Neural progenitor cell (in vitro differentiated cells): Measurements from ENCODE around the gene PEX10. TPM values are rescaled to one million over a fixed set of nuclear protein-coding genes. Genes with fewer than 3 reads are reported as not detected.

Source experiments
- DNase-seq: peaks from one replicate; pipeline ENCODE4 v3.0.0-alpha.2; 2016; ENCODE audit warnings: low spot score
- H2AFZ ChIP-seq: fragments of 200-600 bp; sonication (generic); replicated peaks from 2 replicates; pipeline ENCODE4 v1.6.1; 2016; ENCODE audit warnings: antibody characterized with exemption
- H3F3A ChIP-seq: fragments of 200-600 bp; sonication (generic); 2 replicates; pipeline ENCODE4 v1.6.1; 2016; ENCODE audit warnings: antibody characterized with exemption, low read depth
- H3K27ac ChIP-seq: fragments of 200-600 bp; sonication (generic); 2 replicates; pipeline ENCODE4 v1.5.1; 2016; ENCODE audit warnings: mild to moderate bottlenecking
- H3K27me3 ChIP-seq: fragments of 200-600 bp; sonication (generic); 2 replicates; pipeline ENCODE4 v1.6.1; 2016; ENCODE audit warnings: mild to moderate bottlenecking, moderate library complexity
- H3K36me3 ChIP-seq: fragments of 200-600 bp; sonication (generic); 2 replicates; pipeline ENCODE4 v1.5.1; 2016
- H3K4me1 ChIP-seq: fragments of 200-600 bp; sonication (generic); 2 replicates; pipeline ENCODE4 v1.6.1; 2016; ENCODE audit warnings: mixed run types
- H3K4me2 ChIP-seq: fragments of 200-600 bp; sonication (generic); 2 replicates; pipeline ENCODE4 v1.6.1; 2016
- H3K4me3 ChIP-seq: fragments of 200-600 bp; sonication (generic); 2 replicates; pipeline ENCODE4 v1.5.1; 2016
- H3K79me2 ChIP-seq: fragments of 200-600 bp; sonication (generic); 2 replicates; pipeline ENCODE4 v1.6.1; 2016; ENCODE audit warnings: low read depth
- H3K9ac ChIP-seq: fragments of 200-600 bp; sonication (generic); 2 replicates; pipeline ENCODE4 v1.6.1; 2016
- H3K9me3 ChIP-seq: fragments of 200-600 bp; sonication (generic); 2 replicates; pipeline ENCODE4 v1.5.1; 2016; ENCODE audit warnings: low read depth
- H4K20me1 ChIP-seq: fragments of 200-600 bp; sonication (generic); 2 replicates; pipeline ENCODE4 v1.6.1; 2016; ENCODE audit warnings: low read depth
- H3K27ac Mint-ChIP-seq: 3 replicates; pipeline ENCODE4 v1.8.0; 2021; ENCODE audit warnings: mixed read lengths
- H3K27me3 Mint-ChIP-seq: 2 replicates; pipeline ENCODE4 v1.8.0; 2022; ENCODE audit warnings: low read depth, mild to moderate bottlenecking, inconsistent platforms, moderate library complexity, mixed read lengths; ENCODE audit not compliant: insufficient read depth
- H3K36me3 Mint-ChIP-seq: 3 replicates; pipeline ENCODE4 v1.8.0; 2021; ENCODE audit warnings: mixed read lengths
- H3K4me1 Mint-ChIP-seq: 3 replicates; pipeline ENCODE4 v1.8.0; 2021; ENCODE audit warnings: mixed read lengths
- H3K4me3 Mint-ChIP-seq: 3 replicates; pipeline ENCODE4 v1.8.0; 2021; ENCODE audit warnings: mild to moderate bottlenecking, moderate library complexity, mixed read lengths
- H3K9me3 Mint-ChIP-seq: 3 replicates; pipeline ENCODE4 v1.8.0; 2020; ENCODE audit warnings: mixed read lengths
- EZH2 ChIP-seq: fragments of 200-600 bp; sonication (generic); IDR thresholded peaks from 2 replicates; pipeline ENCODE4 v1.6.1; 2017; ENCODE audit warnings: antibody characterized with exemption, mild to moderate bottlenecking, moderate library complexity
- EZH2phosphoT487 ChIP-seq: fragments of 200-600 bp; sonication (generic); IDR thresholded peaks from 2 replicates; pipeline ENCODE4 v1.6.1; 2017; ENCODE audit warnings: antibody characterized with exemption
- total RNA-seq: library from RNA; depleted of rRNA; stranded (reverse); fragments of >200 nt; gene quantifications from 2 replicates; pipeline ENCODE4 v1.2.3, GENCODE V29; 2015; ENCODE audit warnings: low replicate concordance
- TF ChIP-seq, protein P1 (sequence below): fragments of 200-600 bp; sonication (generic); IDR thresholded peaks from 2 replicates; pipeline ENCODE4 v1.5.1; 2017; ENCODE audit warnings: antibody characterized with exemption, mild to moderate bottlenecking

The PEX10 gene
- total RNA-seq, 1 donor from 2014 or later, result 15.1 TPM

DNA sequence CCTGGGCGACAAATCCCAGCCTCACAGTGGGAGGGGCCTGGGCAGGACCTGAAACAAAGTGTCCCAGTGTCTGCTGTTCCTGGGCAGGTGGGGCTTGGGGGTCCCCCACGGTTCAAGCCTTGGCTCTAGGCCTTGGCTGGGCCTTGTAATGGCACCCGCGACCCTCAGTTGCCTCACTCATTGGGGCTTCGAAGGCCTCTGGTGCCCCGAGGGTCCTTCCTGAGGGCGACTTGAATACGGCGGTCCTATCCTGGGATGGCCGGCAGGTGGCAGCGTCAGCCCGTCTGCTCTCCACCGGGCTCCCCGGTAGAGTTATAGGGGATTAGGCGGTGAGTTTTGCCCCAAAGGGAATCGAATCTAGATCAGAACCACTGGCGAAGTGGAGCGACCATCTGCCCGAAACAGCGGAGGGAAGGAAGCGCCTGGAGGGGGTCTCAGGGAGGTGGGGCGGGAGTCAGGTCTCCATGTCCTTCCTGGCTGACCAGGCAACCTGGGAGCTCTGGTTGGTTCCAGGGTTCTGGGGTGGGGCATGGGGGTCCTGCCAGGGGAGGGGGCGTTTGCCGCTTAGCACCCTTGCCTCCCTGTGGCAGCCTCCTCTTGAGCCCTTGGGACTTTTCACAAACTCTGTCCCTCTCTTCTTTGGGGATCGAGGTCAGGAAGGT lies 2.1 kb upstream of the PEX10 start:
- Histone ChIP-seq H3K9ac (no peak overlapping the region), H3K4me2 (peak overlapping the region; percentile 93), H2AFZ (no peak overlapping the region), H3K27ac (no peak overlapping the region), H3K4me3 (no peak overlapping the region), H3K27me3 (peaks cover 20% of the 10 kb centered on the region), H3K79me2 (peaks cover 16% of the 10 kb centered on the region), H3K36me3 (no peaks in the 10 kb centered on the region), H4K20me1 (peaks cover 6% of the 10 kb centered on the region), H3F3A (peaks cover 8% of the 10 kb centered on the region), H3K9me3 (no peaks in the 10 kb centered on the region), H3K4me1 (peaks cover 18% of the 10 kb centered on the region)
- TF ChIP-seq EZH2 (peak; percentile 36), EZH2phosphoT487 (no peak)
- TF ChIP-seq, protein P1, sequence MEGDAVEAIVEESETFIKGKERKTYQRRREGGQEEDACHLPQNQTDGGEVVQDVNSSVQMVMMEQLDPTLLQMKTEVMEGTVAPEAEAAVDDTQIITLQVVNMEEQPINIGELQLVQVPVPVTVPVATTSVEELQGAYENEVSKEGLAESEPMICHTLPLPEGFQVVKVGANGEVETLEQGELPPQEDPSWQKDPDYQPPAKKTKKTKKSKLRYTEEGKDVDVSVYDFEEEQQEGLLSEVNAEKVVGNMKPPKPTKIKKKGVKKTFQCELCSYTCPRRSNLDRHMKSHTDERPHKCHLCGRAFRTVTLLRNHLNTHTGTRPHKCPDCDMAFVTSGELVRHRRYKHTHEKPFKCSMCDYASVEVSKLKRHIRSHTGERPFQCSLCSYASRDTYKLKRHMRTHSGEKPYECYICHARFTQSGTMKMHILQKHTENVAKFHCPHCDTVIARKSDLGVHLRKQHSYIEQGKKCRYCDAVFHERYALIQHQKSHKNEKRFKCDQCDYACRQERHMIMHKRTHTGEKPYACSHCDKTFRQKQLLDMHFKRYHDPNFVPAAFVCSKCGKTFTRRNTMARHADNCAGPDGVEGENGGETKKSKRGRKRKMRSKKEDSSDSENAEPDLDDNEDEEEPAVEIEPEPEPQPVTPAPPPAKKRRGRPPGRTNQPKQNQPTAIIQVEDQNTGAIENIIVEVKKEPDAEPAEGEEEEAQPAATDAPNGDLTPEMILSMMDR, result peak; percentile 97
- Mint-ChIP-seq H3K9me3 (no peaks in the 10 kb centered on the region), H3K36me3 (peaks cover 2% of the 10 kb centered on the region), H3K27me3 (peaks cover 14% of the 10 kb centered on the region), H3K27ac (peak overlapping the region; percentile 70), H3K4me3 (peak overlapping the region; percentile 83), H3K4me1 (peaks cover 17% of the 10 kb centered on the region)
- peak; percentile 89 for DNase-seq

DNA sequence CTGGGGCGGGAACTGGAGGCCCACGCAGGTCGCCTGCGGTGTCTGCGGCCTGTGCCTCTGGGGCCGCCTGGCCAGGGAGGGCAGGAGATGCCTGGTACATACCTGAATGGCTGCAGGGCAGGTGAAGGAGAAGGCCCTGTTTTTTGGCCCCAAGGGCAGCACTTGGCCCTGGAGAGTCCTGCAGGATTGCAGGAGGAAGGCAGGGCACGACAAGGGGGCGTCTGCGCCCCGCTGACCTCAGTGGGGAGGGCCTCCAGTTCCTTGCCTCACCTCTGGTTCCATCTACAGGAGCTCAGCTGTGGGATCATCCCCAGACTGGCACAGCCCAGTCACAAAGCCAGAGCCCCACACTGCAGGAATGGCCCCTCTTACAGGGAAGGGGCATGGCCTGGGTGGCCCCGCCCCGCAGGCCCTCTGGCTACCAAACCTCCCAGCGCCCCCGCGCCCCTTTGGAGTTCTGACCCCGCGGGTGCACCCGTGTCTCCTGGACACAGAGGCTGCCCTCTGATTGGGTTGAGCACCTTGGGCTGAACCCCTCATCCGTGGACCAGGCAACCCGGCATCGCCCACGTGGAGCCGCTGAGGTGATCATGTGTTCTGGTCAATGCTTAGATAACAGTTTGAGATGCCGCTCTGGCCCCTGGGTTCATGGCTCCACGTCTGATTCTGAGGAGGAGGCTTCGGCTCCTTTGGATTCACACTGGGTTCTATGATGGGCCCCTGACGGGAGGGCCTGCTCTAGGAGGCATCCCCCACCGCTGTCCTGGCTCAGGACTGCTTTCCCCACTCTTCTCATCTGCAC lies 1.3 kb upstream of the PEX10 start:
- peaks cover 17% of the 10 kb centered on the region for H3K4me1 Mint-ChIP-seq
- Histone ChIP-seq H3K9ac (no peak overlapping the region), H3K27ac (no peak overlapping the region), H3K4me1 (peaks cover 18% of the 10 kb centered on the region), H3K4me2 (peak overlapping the region; percentile 93), H3K36me3 (no peaks in the 10 kb centered on the region), H3K9me3 (no peaks in the 10 kb centered on the region), H3K27me3 (peaks cover 13% of the 10 kb centered on the region), H3K4me3 (peak overlapping the region; percentile 97), H3K79me2 (peaks cover 16% of the 10 kb centered on the region), H3F3A (peaks cover 8% of the 10 kb centered on the region), H4K20me1 (peaks cover 6% of the 10 kb centered on the region), H2AFZ (no peak overlapping the region)
- peak; percentile 41 for DNase-seq
- H3K9me3 Mint-ChIP-seq, result no peaks in the 10 kb centered on the region
- H3K4me3 Mint-ChIP-seq, result peak overlapping the region; percentile 83
- peaks cover 6% of the 10 kb centered on the region for H3K36me3 Mint-ChIP-seq
- no peak overlapping the region for H3K27ac Mint-ChIP-seq
- peaks cover 12% of the 10 kb centered on the region for H3K27me3 Mint-ChIP-seq
- no peak for TF ChIP-seq EZH2
- TF ChIP-seq, protein P1, result no peak
- no peak for TF ChIP-seq EZH2phosphoT487

DNA sequence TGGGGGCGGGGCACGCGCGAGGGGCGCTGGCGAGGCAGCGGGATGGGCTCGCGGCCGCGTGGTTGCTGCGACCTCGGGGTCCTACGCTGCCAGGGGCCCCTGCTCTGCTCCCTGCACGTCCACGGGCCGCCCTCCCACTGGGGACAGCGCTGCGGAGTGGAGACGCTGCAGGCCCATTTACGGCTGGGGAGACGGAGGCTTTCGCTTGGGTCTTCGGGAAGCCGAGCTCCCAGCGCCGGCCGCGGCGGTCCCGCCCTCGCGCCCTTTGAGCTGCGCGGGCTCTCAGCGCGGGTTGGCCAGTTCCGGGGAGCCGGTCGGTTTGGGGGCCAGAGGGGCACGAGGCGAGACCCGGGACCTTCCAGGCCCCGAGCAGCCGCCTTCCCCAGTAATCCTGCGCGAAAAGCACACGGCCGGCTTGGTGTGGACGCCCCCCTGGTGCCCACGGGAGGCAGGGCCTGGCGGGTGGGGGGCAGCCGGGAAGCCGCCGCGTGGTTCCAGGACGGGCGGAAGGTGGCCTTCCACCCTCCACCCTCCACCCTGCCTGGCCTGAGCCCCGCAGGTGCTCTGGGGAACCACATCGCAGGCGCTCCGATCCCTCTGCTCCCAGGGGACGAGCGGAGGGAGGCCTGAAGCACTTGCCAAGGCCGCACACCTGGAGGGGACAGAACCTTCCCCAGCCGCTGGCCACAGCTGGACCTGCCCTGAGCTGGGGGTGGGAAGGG lies 570 bp upstream of the PEX10 start:
- H3K4me1 ChIP-seq, result peaks cover 18% of the 10 kb centered on the region
- H3K27ac ChIP-seq, result no peak overlapping the region
- H3K9ac ChIP-seq, result peak overlapping the region; percentile 24
- peaks cover 6% of the 10 kb centered on the region for H3K36me3 Mint-ChIP-seq
- DNase-seq, result peak; percentile 83
- H3K4me1 Mint-ChIP-seq, result peaks cover 17% of the 10 kb centered on the region
- H3K4me2 ChIP-seq, result peak overlapping the region; percentile 93
- H2AFZ ChIP-seq, result no peak overlapping the region
- peaks cover 6% of the 10 kb centered on the region for H4K20me1 ChIP-seq
- peak overlapping the region; percentile 83 for H3K4me3 Mint-ChIP-seq
- H3K27me3 Mint-ChIP-seq, result peaks cover 9% of the 10 kb centered on the region
- TF ChIP-seq EZH2phosphoT487 (no peak), EZH2 (no peak)
- TF ChIP-seq, protein P1, result no peak
- H3K79me2 ChIP-seq, result peaks cover 16% of the 10 kb centered on the region
- H3K36me3 ChIP-seq, result no peaks in the 10 kb centered on the region
- no peaks in the 10 kb centered on the region for H3K9me3 Mint-ChIP-seq
- H3K4me3 ChIP-seq, result peak overlapping the region; percentile 97
- no peak overlapping the region for H3K27ac Mint-ChIP-seq
- H3F3A ChIP-seq, result peaks cover 8% of the 10 kb centered on the region
- no peaks in the 10 kb centered on the region for H3K9me3 ChIP-seq
- peaks cover 6% of the 10 kb centered on the region for H3K27me3 ChIP-seq
